T-helper 9 cell (primary cell): ENCODE results near the gene DGLUCY.
"Not testable (repeated sequence)": the region's sequence is repeated elsewhere in the genome, so short reads cannot be mapped to it uniquely, and the experiment has no call there.

ENCODE experiments used
- DNase-seq: peaks from one replicate; pipeline ENCODE4 v3.0.0-alpha.2; 2020

DGLUCY gene

DNA sequence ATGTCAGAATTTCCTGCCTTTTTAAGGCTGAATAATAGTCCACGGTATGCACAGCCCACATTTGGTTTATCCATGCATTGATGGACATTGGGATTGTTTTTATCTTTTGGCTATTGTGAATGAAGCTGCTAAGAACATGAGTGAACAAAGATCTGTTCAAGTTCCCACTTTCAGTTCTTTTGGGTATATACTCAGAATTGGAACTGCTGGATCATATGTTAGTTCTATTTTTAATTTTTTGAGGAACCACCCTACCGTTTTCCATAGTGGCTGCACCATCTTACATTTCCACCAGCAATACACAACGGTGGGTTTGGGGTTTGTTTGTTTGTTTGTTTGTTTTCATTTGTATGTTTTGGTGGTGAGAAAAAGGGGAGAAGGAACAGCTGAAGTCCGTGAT, 124.2 kb downstream of the DGLUCY start:
- DNase-seq, result no peak

DNA sequence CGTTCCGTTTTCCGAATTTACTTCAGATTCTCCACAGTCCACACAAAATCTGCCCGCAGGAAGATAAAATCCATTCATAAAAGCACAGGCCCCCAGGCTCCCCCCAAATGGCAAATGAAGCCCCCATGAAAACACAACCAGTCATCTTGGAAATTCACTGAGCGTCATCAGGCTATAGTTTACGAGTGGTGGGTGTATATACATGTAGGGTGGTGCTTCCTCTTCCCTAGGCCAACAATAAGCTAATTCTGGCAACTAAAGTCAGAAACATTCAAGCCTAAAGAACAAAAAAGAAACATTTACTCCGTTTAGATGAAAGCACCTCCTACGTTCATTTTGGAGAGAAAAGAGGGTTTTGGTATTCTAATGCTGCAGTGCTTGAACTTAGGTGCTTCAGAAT, 124.8 kb downstream of the DGLUCY start:
- no peak for DNase-seq

GRCh38 chr14:91241863-91242262, 128.0 kb downstream of the DGLUCY start:
- DNase-seq, result no peak

DNA sequence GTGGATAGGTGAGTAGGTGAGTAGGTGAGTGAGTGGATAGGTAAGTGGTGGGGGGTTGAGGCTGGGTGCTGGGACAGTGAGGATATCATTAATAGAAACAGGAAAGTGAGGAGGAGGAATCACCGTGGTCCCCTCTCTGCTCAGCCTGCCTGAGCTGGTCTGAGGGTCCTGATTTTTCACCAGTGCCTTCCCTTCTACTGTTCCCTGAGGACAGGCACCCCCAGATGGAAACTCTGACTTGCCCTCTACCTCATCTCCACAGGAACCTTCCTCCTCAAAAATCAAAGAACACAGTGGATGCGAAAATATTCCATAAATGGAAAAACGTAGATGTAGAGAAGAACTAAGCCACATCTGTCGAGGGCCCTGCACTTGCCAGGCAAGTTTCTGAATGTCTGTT, 128.8 kb downstream of the DGLUCY start:
- DNase-seq, result no peak

DNA sequence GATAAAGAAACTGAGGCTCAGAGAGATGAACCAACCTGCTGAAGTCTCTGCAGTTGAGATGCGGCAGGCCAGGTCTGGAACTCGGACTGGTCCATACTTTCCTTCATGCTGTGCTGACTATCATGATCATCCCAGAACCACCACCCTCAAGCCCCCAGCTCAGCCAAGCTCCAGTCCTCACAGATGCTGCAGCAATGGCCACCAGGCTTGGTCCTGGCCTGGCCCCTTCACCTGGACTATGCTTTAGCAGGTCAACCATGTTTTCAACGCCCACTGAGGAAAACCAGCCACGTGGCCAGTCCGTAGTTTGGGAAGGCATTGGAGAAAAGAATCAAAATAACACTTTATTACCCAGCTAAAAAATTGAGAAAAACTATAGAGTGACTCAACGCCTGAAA, 129.2 kb downstream of the DGLUCY start:
- no peak for DNase-seq

GRCh38 chr14:91244501-91244901, 130.6 kb downstream of the DGLUCY start, which contains the start of gene GPR68:
Gene GPR68, minus strand, starts transcription at chr14:91244704. Its CDS starts 9,654 bp downstream, at chr14:91235050.
- DNase-seq, result no peak

- peak; percentile 64 for DNase-seq
Measured at GRCh38 chr14:91245029-91245428, 131.2 kb downstream of the DGLUCY start.

GRCh38 chr14:91245616-91246015, 131.7 kb downstream of the DGLUCY start:
- not testable (repeated sequence) for DNase-seq

- DNase-seq, result peak; percentile 65
Measured at GRCh38 chr14:91246051-91246852, 132.4 kb downstream of the DGLUCY start.

- peak; percentile 26 for DNase-seq
Measured at GRCh38 chr14:91249841-91250616, 136.2 kb downstream of the DGLUCY start.

DNA sequence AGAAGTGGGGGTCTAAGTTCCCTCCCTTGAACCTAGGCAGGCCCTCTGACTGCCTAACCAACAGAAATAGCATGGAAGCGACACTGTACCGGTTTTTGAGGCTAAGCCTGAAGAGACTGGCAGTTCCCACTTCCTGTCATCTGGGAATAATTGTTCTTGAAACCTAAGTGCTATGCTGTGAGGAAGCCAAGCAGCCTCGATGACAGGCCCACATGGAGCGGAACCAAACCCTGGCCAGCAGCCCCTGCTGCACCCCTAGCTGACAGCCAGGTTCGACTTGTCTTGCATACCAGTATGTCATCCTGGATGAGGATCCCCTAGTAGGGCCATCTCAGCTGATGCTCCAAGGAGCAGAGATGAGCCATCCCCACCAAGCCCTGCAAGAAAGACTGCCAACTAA, 137.0 kb downstream of the DGLUCY start:
- DNase-seq, result no peak

GRCh38 chr14:91252871-91253794, 139.3 kb downstream of the DGLUCY start:
- DNase-seq, result peak; percentile 41

GRCh38 chr14:91253795-91254323, 140.0 kb downstream of the DGLUCY start:
- DNase-seq, result no peak

GRCh38 chr14:91254461-91254860, 140.6 kb downstream of the DGLUCY start:
- no peak for DNase-seq

DNA sequence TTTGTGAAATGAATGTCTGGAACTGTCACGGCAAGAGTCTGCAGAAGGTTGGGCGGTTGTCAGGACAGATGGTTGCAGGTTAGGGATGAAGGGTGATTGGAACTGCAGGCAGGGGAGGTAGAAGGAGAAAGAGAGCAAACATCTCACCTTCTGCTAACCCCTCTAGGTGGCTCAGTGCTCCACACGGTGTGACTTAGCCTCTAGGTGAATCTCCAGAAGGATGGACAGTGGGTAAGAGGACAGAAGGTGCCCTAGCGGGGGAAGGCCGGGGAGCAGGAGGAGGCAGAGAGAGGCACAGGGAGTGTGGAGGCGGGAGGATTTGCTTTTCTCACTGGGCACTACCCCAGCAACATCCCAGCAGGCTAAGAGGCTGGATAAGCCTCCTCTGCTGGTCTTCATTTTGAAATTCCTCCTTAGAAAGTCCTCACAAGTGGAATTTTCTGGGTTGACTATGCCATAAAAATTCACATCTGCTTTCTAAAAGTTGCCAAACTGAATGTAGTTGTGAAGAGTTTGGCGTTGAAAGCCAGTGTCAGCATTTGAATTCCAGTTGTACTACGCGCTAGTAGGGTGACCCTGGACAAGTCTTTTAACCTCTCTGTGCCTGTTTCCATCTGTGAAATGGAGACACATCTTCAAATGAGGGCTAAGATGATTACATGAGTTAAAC, 141.3 kb downstream of the DGLUCY start:
- no peak for DNase-seq

DNA sequence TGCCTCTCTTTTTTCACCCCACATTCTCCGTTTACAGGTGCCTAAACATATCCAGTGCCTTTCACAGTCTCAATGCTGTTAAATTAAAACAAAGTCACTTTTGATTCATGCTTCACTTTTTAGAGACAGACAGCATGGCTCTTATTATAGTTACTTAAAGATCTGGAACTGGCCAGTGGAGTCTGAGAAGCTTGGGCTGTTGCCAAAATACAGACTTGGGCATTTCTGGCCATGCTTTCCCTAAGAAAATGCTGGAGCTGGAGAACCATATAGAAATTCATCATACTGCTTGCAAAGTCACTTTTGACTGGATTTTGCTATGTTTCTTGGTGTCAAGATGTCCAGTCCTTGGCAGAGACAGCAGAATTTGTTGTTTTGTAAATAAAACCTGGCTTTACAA, 142.8 kb downstream of the DGLUCY start:
- no peak for DNase-seq

DNA sequence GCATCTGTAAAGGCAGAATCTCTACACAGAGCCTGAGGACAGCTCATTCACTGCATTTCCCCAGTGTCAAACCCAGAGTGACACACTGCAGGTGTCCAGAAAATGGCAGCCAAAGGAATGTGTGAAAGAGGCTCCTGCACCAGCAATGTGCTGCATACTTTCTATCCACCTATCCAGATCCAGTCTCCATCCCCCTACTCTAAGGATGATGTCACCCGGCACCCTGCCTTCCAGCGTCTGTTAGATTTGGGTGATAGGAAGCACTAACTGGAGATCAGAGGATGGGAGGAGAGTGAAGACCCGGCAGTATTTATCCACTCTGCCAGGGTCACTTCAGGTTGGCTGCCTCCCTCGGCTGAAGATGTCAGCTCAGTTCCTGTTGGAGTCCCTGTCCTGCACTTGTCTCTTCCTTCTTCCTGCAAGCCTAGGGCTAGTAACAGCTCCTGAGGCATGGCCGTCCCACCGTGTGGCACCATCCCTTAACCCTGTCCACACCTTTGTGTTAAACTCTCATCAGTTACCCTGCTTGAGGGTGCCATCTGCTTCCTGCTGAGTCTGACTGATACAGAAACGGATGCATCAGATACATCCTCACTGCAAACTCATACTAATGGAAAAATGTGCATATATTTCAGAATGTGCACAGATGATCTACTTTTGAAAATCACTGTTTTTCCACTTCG, 143.6 kb downstream of the DGLUCY start:
- DNase-seq, result no peak

DNA sequence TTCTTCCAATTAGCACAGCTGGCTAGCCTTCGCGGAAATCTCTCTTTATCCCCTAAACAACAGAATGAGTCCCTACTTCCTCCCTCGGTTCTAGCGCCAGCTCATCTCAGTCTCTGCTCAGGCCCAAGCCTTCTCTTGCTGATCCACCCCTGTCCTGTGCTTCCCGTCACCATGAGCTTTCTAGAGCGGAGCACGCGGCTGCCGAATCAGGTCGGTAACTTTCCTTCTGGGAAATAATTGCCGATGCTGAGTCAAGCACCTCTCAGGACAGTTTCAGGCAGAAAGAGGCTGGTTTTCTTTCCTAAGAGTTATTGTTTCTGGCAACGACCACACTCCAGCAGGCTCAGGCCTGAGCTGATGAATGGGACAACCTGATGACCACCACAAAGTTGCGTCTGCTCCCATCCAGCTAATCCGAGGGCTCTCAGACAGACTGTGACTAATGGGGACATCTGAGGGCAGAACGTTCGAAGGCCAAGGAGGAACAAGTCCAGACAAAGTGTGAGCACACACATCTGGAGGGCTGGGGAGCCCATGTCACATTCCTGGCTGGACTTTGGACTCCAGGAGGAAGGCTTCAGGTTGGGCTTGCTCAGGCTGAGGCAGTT, 144.2 kb downstream of the DGLUCY start:
- DNase-seq, result no peak

- no peak for DNase-seq
Measured at GRCh38 chr14:91258876-91259275, 145.0 kb downstream of the DGLUCY start.

DNA sequence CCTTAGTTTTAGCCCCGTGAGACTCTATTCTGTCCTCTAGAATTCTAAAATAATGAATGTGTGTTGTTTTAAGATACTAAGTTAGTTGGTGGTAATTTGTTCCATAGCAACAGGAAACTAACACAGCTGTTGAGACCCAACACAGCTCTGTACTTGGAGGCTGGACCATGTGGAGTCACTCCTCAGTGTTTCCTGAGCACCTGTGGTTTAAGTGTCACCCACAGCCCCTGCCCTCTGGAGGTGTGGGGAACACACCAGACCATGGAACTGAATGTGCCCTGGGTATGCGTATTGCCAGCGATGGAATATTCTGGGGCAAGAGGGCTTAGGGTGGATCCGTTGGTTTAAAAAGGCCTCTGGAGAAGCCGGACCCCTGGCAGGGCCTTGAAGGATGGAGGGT, 147.2 kb downstream of the DGLUCY start:
- peak; percentile 38 for DNase-seq

- no peak for DNase-seq
Measured at GRCh38 chr14:91261986-91262549, 148.2 kb downstream of the DGLUCY start.
